ENCODE results near the gene THRB. TPM values are rescaled to one million over a fixed set of nuclear protein-coding genes. Genes with fewer than 3 reads are reported as not detected.
A peak's percentile ranks its signal among the peaks of the same experiment; 100 is the strongest.

Gene THRB
- total and polyA plus RNA-seq, 2 experiments from 2014 or later = 3.3 to 5.1 TPM

DNA sequence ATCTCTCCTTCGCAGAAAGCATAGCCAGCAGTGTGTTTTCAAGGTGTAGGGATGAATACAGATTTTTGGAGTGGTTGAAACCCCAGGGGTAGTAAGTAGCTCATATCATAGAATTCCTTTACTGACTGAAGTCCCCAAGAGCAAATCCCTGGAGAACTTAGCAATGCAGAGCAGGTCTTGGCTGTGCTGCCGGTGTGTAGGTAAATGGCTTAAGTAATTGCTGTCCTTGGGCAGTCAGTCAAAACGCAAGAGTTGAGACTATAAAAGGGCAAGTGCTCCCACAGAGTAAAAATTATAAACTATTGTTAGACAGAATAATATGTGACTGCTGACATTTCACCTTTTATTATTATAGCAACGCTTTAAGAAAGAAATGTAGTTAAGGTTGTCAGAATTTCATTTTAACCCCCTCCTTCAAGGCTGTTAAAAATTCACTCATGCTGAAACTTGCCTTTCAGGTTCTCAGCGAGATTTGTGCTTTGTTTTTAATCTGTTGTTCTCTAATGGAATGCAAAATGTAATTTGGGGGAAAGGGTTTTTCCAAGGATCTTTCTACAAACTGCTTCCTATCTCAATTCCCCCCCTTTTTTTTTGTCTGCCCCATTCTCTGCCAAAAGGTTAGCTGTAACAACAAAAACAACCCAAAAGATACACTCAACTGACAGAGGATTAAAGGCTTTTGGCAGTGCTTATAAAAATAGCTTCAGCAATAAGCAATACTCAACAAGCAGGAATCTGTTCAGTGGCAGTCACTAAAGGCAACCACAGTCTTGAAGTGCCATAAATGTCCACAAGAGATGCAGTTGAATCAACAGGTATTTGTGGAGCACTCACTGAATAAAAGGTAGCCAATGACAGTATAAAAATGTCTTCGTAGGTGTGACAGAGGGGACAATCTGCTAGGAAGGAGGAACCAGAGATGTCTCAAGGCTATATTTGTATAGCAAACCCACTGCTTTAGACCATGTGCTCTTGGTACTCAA is 105.3 kb downstream of the THRB start:
- no peak for TF ChIP-seq EZH2phosphoT487 (IDR thresholded peaks at IDR 0.05; ENCODE audit: insufficient read depth, low read depth)
- TF ChIP-seq EZH2 (IDR thresholded peaks at IDR 0.05; ENCODE audit: insufficient read depth, poor library complexity, severe bottlenecking) = no peak
- no peak overlapping the region for H3K4me2 ChIP-seq (ENCODE audit: unreplicated experiment)
- 83 to 87% methylated on average over 6 of the region's 6 CpGs for WGBS, 2 experiments (ENCODE audit: low coverage in 1 of 2, low lambda C conversion rate in 2 of 2, missing lambda C conversion rate in 2 of 2)
- no peaks in the 10 kb centered on the region for H3K27me3 ChIP-seq (replicated peaks; ENCODE audit: insufficient read depth)
- no peaks in the 10 kb centered on the region for H3K9me3 ChIP-seq (ENCODE audit: low read depth)
- no peaks in the 10 kb centered on the region for H3K9me2 ChIP-seq (ENCODE audit: insufficient read depth)
- H4K20me1 ChIP-seq (ENCODE audit: insufficient read depth) = no peaks in the 10 kb centered on the region
- peaks cover 6% of the 10 kb centered on the region; the same call in 1 of the 2 replicates for H3F3A ChIP-seq (ENCODE audit: insufficient read depth)
- no peaks in the 10 kb centered on the region for H3K36me3 ChIP-seq (ENCODE audit: low read depth)
- no peak overlapping the region for H3K27ac ChIP-seq
- in situ Hi-C loops (cut with MboI) = no loop called here
- H3K9ac ChIP-seq = no peak overlapping the region
- DNase-seq = peak; percentile 12
- H3K79me2 ChIP-seq (ENCODE audit: insufficient read depth) = no peaks in the 10 kb centered on the region
- H3K4me3 ChIP-seq = no peak overlapping the region
- H3K4me1 ChIP-seq (ENCODE audit: insufficient read depth) = peaks cover 18% of the 10 kb centered on the region
- no peak overlapping the region for H2AFZ ChIP-seq

DNA sequence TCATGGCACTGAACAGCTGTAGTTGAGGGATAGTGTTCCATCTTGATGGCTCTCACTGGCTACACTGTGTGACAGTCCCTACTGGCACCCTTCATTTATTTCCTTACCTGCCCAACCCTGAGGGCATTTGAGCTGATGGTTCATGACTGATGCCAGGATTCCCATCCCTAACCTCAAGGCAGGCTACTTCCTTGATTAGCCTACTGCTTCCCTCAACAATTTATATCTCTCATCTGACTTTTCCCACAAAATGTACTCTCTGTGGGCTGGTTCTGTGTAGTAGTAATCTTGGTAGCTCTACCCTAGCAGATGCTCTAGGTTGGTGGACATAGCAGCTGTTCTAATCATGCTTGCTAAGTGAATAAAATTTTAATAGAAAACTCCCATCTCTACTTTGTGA is 106.0 kb downstream of the THRB start:
- Histone ChIP-seq H2AFZ (no peak overlapping the region), H3K9me3 (ENCODE audit: low read depth) (no peaks in the 10 kb centered on the region), H4K20me1 (ENCODE audit: insufficient read depth) (no peaks in the 10 kb centered on the region), H3K4me1 (ENCODE audit: insufficient read depth) (peaks cover 18% of the 10 kb centered on the region), H3K9ac (no peak overlapping the region), H3K79me2 (ENCODE audit: insufficient read depth) (no peaks in the 10 kb centered on the region), H3F3A (ENCODE audit: insufficient read depth) (peaks cover 6% of the 10 kb centered on the region; the same call in 1 of the 2 replicates), H3K9me2 (ENCODE audit: insufficient read depth) (no peaks in the 10 kb centered on the region), H3K4me2 (ENCODE audit: unreplicated experiment) (no peak overlapping the region), H3K27ac (no peak overlapping the region), H3K4me3 (no peak overlapping the region), H3K36me3 (ENCODE audit: low read depth) (no peaks in the 10 kb centered on the region), H3K27me3 (replicated peaks; ENCODE audit: insufficient read depth) (no peaks in the 10 kb centered on the region)
- in situ Hi-C loops (cut with MboI) = no loop called here
- DNase-seq = no peak
- no peak for TF ChIP-seq EZH2phosphoT487 (IDR thresholded peaks at IDR 0.05; ENCODE audit: insufficient read depth, low read depth)
- no peak for TF ChIP-seq EZH2 (IDR thresholded peaks at IDR 0.05; ENCODE audit: insufficient read depth, poor library complexity, severe bottlenecking)

GRCh38 chr3:24388159-24388558 is 106.5 kb downstream of the THRB start:
- H3K9ac ChIP-seq = no peak overlapping the region
- H3K4me1 ChIP-seq (ENCODE audit: insufficient read depth) = peaks cover 18% of the 10 kb centered on the region
- H3K9me2 ChIP-seq (ENCODE audit: insufficient read depth) = no peaks in the 10 kb centered on the region
- H3K4me3 ChIP-seq = no peak overlapping the region
- no peak for TF ChIP-seq EZH2 (IDR thresholded peaks at IDR 0.05; ENCODE audit: insufficient read depth, poor library complexity, severe bottlenecking)
- TF ChIP-seq EZH2phosphoT487 (IDR thresholded peaks at IDR 0.05; ENCODE audit: insufficient read depth, low read depth) = no peak
- WGBS, 2 experiments (ENCODE audit: low coverage in 1 of 2, low lambda C conversion rate in 2 of 2, missing lambda C conversion rate in 2 of 2) = 95 to 96% methylated on average over 3 of the region's 3 CpGs
- H4K20me1 ChIP-seq (ENCODE audit: insufficient read depth) = no peaks in the 10 kb centered on the region
- H3K4me2 ChIP-seq (ENCODE audit: unreplicated experiment) = peak overlapping the region; percentile 5
- H2AFZ ChIP-seq = no peak overlapping the region
- H3K9me3 ChIP-seq (ENCODE audit: low read depth) = no peaks in the 10 kb centered on the region
- no peaks in the 10 kb centered on the region for H3K79me2 ChIP-seq (ENCODE audit: insufficient read depth)
- no peaks in the 10 kb centered on the region for H3K36me3 ChIP-seq (ENCODE audit: low read depth)
- in situ Hi-C loops (cut with MboI) = no loop called here
- no peaks in the 10 kb centered on the region for H3K27me3 ChIP-seq (replicated peaks; ENCODE audit: insufficient read depth)
- DNase-seq = no peak
- H3F3A ChIP-seq (ENCODE audit: insufficient read depth) = peaks cover 6% of the 10 kb centered on the region; the same call in 1 of the 2 replicates
- H3K27ac ChIP-seq = peak overlapping the region; percentile 60

- H3K4me1 ChIP-seq (ENCODE audit: insufficient read depth) = peaks cover 18% of the 10 kb centered on the region
- peaks cover 6% of the 10 kb centered on the region; the same call in 1 of the 2 replicates for H3F3A ChIP-seq (ENCODE audit: insufficient read depth)
- H3K9ac ChIP-seq = no peak overlapping the region; the same call in 1 of the 2 replicates
- peak overlapping the region; percentile 60 for H3K27ac ChIP-seq
- in situ Hi-C loops (cut with MboI) = no loop called here
- no peak overlapping the region for H2AFZ ChIP-seq
- no peak overlapping the region for H3K4me3 ChIP-seq
- H3K9me3 ChIP-seq (ENCODE audit: low read depth) = no peaks in the 10 kb centered on the region
- no peaks in the 10 kb centered on the region for H3K9me2 ChIP-seq (ENCODE audit: insufficient read depth)
- no peaks in the 10 kb centered on the region for H3K27me3 ChIP-seq (replicated peaks; ENCODE audit: insufficient read depth)
- no peaks in the 10 kb centered on the region for H4K20me1 ChIP-seq (ENCODE audit: insufficient read depth)
- no peaks in the 10 kb centered on the region for H3K36me3 ChIP-seq (ENCODE audit: low read depth)
- DNase-seq = peak; percentile 74
- 11 to 23% methylated on average over 1 of the region's 1 CpG for WGBS, 2 experiments (ENCODE audit: low coverage in 1 of 2, low lambda C conversion rate in 2 of 2, missing lambda C conversion rate in 2 of 2)
- no peaks in the 10 kb centered on the region for H3K79me2 ChIP-seq (ENCODE audit: insufficient read depth)
- TF ChIP-seq EZH2phosphoT487 (IDR thresholded peaks at IDR 0.05; ENCODE audit: insufficient read depth, low read depth) (no peak), EZH2 (IDR thresholded peaks at IDR 0.05; ENCODE audit: insufficient read depth, poor library complexity, severe bottlenecking) (no peak)
- H3K4me2 ChIP-seq (ENCODE audit: unreplicated experiment) = peak overlapping the region; percentile 11
These were observed 107.2 kb downstream of the THRB start for GRCh38 chr3:24387493-24387892.

Data from GM23248 (cell line).